ENCODE results near the gene ACOT4.
"Not testable (repeated sequence)": the region's sequence is repeated elsewhere in the genome, so short reads cannot be mapped to it uniquely, and the experiment has no call there.

ACOT4 gene

DNA sequence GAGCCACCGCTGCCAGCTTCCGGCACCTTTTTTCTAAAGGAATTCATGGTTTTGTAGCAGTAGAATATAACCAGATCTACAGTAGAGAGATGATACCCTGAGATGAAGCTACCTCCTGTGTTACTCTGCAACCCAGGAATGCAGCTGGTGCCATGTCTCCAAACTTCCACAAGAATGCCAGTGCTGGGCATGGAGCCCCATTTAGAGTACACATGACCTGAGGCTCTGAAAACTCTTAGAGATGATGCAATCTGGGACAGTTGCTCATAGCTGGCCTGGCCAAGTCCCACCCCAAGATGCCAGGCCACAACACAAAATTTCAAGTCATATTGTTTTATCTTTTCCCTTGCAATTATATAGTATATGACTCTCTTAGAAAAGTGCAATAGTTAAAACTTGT, 14.5 kb upstream of the ACOT4 start:
- not testable (repeated sequence) for DNase-seq (ENCODE audit: low read depth in 2 of 2)

DNA sequence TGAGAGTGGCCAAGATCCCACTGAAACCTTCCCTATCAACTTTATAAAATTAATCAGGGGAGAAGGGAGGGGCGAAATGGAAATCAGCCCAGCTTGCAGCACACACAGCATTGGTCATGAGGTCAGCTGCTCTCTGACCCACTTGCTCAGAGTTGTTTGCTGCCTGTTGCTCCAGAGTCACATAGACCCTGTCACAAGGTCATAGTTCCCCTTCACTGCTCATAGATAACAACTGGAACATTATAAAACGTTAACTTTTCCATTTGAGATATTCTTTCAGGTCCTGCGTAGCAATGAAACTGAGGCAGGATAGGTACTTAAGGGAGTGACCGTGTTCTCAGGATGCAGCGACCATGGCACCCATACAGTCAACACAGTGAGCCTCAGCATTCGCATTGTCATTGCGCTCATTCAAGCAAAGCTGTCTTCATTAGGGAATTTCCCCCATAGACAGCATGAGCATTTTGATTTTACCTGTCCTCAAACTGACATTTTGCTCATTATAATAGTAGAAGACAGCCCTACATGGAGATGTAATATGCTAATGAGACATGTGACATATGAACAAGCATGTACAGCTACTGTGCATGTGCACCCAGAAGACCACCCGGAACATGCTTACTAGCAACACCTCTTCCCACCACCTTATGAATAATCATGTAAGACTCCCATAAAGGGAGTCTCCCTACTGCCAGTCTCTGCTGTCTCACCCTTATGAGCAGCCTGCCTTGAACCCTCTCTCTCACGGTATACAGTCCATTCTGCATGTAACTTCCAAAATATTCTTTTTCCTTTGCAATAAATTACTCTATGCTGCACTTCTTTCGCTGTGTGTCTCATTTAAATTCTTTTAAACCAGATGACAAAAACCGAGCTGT, 9.3 kb upstream of the ACOT4 start:
- not testable (repeated sequence) for DNase-seq (ENCODE audit: low read depth in 2 of 2)

DNA sequence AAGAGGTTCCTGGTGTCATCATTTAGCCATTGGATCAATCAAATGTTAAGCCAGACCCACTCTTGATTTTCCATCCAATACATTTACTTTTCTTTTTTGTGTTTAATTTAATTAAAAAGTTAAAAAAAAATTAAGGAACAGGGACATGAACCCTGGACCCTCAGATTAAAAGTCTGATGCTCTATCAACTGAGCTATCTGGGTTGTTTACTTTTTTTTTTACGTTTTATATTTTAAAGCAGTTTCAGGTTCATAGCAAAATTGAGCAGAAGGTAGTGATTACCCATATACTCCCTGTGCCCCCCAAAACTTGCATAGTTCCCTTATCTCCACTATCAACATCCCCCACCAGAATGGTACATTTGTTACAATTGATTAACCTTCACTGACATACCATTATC, 3.0 kb upstream of the ACOT4 start:
- no peak for DNase-seq (ENCODE audit: low read depth in 2 of 2)

DNA sequence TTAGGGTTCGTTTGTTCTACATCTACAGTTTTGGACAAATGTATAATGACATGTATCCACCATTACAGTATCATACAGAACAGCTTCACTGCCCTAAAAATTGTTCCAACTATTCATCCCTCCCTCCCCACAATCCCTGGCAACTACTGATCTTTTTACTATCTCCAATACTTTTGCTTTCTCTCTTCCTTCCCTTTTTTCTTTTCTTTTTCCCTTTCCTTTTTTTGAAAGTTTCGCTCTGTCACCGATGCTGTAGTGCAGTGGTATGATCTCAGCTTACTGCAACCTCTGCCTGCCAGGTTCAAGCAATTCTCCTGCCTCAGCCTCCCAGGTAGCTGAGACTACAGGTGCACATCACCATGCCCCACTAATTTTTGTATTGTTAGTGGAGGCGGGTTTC, 2.6 kb upstream of the ACOT4 start:
- no peak for DNase-seq (ENCODE audit: low read depth in 2 of 2)

DNA sequence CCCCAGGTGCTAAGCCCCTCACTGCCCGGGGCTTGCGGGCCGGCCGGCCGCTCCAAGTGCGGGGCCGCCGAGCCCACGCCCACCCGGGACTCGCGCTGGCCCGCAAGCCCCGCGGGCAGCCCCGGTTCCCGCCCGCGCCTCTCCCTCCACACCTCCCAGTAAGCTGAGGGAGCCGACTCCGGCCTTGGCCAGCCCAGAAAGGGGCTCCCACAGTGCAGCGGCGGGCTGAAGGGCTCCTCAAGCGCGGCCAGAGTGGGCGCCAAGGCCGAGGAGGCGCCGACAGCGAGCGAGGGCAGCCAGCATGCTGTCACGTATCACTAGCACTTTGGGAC, 1.0 kb upstream of the ACOT4 start:
- DNase-seq (ENCODE audit: low read depth in 2 of 2): not testable (repeated sequence)

DNA sequence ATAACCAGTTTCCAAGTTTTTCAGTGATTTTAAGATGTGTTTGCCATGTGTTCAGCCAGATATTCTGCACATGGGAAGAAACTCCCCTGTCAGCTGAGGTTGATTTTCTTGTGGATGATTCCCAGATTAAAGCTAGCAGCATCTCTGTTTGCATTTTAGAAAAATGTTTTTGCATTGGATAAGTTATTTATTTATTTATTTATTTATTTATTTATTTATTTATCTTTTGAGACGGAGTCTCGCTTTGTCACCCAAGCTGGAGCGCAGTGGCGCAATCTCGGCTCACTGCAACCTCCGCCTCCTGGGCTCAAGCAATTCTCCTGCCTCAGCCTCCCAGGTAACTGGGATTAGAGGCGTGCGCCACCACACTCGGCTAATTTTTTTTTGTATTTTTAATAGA, 2.8 kb downstream of the ACOT4 start:
- DNase-seq (ENCODE audit: low read depth in 2 of 2): no peak

DNA sequence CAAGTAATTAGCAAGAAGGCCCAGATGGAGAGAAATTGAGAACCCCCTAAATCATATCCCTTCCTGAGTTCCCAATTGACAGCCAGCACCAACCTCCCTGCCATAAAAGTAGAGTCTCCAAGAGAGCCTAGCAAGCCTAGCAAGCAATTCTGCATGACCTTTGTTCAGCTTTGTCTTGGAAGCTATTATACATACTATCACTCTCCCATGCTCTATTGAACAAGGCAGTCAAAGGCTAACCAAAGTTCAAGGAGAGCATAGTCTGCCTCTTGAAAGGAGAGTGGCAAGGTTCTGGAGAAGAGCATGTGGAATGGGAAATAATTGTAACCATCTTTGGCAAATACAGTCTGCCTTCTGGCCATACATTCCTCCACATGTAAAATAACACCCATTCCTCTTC, 7.8 kb downstream of the ACOT4 start:
- DNase-seq (ENCODE audit: low read depth in 2 of 2): no peak

DNA sequence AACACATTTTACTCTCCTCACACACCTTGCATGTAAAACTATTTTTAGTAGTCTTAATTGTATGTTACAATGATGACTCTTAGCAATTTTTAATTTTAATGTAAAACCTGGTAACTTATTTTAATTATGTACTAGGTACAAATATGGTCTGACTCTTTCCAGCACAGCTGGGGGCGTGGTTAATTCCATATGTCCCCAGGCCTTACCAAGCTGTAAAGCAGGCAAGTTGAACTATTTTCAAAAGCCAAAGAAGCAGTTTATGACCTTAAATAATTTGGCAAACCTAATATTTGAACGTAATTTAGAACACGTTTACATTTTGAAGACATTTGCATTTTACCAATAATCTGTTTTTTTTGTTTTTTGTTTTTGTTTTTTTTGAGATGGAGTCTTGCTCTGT, 11.3 kb downstream of the ACOT4 start:
- no peak for DNase-seq (ENCODE audit: low read depth in 2 of 2)

DNA sequence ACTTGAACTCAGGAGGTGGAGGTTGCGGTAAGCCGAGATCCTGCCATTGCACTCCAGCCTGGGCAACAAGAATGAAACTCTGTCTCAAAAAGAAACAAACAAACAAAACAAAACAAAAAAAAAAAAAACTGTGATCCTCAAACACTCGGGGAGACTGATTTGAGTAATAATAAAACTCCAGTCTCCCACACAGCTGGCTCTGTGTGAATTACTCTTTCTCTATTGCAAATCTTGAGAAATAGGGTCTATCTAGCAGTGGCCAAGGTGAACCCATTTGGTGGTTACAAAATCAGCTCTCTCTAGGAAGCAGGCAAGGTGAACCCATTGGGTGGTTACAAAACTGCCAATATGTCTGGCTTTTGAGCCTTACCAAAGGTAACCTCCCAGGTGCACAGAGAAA, 14.6 kb downstream of the ACOT4 start:
- no peak for DNase-seq (ENCODE audit: low read depth in 2 of 2)

DNA sequence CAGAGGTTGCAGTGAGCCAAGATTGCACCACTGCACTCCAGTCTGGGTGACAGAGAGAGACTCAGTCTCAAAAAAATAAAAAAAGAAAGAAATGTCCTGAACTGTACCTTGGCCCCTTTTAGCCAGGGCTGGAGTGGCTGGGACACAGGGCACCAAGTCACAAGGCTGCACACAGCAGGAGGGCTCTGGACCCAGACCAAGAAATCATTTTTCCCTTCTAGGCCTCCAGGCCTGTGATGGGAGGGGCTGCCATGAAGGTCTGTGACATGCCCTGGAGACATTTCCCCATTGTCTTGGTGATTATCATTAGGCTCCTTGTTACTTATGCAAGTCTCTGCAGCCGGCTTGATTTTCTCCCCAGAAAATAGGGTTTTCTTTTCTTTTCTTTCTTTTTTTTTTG, 15.6 kb downstream of the ACOT4 start:
- no peak for DNase-seq (ENCODE audit: low read depth in 2 of 2)

DNA sequence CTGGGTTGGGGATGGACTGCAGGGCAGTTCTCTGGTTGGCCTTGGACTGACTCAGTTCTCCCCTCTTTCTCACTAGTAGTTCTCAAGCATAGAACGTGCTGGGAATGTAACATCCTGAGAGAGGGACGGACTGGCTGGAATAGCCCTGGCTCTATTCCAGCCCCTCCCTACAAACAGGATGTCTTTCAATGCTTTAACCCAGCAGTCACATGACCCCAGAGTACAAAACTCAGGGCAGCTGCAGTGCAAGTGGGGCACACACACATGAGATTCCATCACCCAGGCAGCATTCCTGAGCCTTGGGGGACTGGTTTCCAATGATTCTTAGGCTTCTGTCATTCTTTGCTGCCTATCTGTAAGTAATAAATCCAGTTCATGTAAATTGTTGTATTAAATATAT, 19.0 kb downstream of the ACOT4 start:
- no peak for DNase-seq (ENCODE audit: low read depth in 2 of 2)

DNA sequence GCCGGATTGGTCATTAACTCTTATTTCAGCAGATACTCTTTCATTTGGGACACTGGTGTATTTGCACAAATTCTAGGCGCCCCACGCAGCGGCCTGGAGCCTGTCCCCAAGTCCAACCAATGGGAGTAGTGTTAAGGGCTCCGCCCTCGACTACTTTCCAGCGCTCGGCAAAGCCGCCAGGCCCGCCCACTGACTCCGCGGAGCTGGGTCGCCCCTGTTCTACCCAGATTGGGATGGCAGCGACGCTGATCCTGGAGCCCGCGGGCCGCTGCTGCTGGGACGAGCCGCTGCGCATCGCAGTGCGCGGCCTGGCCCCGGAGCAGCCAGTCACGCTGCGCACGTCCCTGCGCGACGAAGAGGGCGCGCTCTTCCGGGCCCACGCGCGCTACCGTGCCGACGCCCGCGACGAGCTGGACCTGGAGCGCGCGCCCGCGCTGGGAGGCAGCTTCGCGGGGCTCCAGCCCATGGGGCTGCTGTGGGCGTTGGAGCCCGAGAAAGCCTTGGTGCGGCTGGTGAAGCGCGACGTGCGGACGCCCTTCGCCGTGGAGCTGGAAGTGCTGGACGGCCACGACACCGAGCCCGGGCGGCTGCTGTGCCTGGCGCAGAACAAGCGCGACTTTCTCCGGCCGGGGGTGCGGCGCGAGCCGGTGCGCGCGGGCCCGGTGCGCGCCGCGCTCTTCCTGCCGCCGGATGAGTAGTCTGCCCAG, 20.8 kb downstream of the ACOT4 start, which contains the start of gene ACOT6:
Gene ACOT6 (plus strand): TSS at position 179 of the 707 bp plus-strand sequence. CDS start 55 bp downstream, at position 234.
- DNase-seq (ENCODE audit: low read depth in 2 of 2): peak; percentile 39 to 52

DNA sequence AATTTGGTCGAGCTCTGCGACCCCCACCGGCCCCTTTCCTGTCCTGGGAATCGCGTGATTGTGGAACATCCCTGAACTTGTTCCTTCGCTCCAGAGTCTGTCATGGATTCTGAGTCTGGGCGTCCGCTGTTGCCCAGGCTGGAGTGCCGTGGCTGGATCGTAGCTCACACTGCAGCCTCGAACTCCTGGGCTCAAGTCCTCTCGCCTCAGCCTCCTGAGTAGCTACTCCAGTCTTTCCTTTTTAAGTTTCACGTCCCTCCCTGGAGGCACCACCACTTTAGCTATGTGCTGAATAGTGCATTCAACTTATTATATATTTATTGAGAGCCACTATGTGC, 21.3 kb downstream of the ACOT4 start:
- DNase-seq (ENCODE audit: low read depth in 2 of 2): no peak

DNA sequence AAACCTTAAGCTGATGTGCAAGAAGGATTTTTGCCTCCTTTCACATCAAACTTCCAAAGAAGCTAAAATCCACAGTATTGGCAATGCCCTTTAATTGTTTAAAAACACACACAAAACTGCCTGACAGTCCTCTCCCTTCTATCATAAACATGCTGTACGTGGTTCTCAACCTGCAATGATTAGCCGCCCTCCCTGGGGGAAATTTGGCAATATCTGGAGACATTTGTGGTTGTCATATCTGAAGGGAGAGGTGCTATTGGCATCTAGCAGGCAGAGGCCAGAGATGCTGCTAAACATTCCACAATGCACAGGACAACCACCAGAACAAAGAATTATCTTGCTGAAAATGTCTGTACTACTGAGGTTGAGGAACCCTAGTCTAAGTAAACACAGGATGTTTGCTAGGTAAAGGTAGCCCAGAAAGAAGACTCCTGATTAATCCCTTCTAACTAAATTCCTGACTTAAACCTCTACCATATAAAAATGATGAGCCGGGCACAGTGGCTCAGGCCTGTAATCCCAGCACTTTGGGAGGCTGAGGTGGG, 21.8 kb downstream of the ACOT4 start:
- no peak for DNase-seq (ENCODE audit: low read depth in 2 of 2)

DNA sequence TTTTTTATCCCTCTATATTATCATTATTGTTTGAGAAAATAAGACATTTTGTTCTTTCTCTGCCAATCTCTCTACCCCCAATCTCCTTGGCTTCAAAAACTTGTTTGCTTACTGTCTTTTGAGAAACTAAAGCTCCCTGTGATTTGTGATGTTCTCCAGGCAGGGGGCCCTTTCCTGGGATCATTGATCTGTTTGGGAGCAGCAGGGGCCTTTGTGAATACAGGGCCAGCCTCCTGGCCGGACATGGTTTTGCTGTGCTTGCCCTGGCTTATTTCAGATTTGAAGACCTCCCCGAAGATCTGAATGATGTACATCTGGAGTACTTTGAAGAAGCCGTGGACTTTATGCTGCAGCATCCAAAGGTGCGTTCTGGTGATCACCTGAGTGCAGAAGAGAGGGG, 25.2 kb downstream of the ACOT4 start:
- DNase-seq (ENCODE audit: low read depth in 2 of 2): no peak

DNA sequence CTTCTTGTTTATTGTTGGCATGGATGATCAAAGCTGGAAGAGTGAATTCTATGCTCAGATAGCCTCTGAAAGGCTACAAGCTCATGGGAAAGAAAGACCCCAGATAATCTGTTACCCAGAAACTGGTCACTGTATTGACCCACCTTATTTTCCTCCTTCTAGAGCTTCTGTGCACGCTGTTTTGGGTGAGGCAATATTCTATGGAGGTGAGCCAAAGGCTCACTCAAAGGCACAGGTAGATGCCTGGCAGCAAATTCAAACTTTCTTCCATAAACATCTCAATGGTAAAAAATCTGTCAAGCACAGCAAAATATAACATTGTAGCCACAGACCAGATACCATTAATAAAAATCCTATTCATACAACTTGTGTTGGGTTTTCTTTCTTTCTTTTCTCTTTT, 27.9 kb downstream of the ACOT4 start:
- DNase-seq (ENCODE audit: low read depth in 2 of 2): no peak

DNA sequence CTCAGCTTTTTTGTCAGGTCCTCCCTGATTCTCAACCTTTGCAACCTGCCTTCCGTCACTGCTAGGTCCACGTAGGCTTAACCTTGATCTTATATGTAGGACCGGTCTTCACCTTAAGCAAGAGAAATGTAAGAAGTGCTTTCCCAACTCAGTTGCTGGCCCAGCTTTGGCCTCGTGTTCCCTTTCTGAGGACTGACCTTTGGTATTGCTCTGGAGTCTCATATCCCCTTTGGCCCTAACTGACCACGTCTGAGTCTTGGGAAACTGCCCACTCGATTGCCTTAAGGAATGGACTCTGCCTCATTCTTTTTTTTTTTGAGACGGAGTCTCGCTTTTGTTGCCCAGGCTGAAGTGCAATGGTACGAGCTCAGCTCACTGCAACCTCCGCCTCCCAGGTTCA, 28.6 kb downstream of the ACOT4 start:
- DNase-seq (ENCODE audit: low read depth in 2 of 2): no peak

DNA sequence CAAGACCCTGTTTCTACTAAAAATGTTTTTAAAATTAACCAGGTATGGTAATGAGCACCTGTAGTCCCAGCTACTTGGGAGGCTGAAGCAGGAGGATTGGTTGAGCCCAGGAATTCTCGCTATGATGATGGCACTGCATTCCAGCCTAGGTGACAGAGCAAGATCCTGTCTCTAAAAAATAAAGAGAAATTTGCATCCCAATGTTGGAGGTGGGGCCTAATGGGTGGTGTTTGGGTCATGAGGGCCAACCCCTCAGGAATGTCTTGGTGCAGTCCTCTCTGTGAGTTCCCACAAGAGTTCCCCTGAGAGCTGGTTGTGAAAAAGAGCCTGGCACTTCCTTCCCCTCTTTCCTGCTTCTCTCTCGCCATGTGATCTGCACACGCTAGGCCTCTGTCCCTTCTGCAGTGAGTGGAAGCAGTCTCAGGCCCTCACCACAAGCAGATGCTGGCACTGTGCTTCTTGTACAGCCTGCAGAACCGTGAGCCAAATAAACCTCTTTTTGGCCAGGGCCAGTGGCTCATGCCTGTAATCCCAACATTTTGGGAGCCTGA, 31.9 kb downstream of the ACOT4 start:
- DNase-seq (ENCODE audit: low read depth in 2 of 2): no peak

DNA sequence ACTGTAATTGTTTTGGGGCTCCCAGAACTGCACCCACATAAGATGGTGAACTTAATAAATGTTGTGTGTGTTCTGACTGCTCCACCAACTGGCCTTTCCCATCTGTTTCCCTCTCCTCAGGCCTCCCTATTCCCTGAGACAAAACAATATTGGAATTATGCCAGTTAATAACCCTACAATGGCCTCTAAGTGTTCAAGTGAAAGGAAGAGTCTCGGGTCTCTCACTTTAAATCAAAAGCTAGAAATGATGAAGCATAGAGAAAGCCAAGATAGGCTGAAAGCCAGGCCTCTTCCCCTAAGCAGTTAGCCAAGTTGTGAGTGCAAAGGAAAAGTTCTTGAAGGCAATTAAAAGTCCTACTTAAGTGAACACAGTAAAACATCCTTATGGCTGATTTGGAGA, 34.0 kb downstream of the ACOT4 start:
- DNase-seq (ENCODE audit: low read depth in 2 of 2): no peak

DNA sequence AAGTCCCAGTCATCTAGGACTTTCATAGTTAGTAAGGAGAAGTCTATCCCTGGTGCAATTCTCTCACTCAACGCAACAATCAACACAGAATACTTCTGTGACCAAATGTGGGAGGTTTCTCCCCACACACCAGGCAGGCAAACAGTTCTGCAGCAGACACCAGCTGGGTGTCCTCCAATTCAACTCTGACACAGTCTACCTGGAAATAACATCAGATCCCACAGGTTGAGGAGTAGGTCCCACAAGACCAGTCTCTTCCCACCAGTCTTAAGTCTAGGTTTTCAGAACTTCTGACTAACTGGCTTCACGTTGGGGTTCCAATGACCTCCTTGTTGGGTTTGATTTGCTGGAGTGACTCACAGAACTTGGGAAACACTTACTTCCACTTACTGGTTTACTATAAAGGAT, 35.5 kb downstream of the ACOT4 start:
- DNase-seq (ENCODE audit: low read depth in 2 of 2): no peak

DNA sequence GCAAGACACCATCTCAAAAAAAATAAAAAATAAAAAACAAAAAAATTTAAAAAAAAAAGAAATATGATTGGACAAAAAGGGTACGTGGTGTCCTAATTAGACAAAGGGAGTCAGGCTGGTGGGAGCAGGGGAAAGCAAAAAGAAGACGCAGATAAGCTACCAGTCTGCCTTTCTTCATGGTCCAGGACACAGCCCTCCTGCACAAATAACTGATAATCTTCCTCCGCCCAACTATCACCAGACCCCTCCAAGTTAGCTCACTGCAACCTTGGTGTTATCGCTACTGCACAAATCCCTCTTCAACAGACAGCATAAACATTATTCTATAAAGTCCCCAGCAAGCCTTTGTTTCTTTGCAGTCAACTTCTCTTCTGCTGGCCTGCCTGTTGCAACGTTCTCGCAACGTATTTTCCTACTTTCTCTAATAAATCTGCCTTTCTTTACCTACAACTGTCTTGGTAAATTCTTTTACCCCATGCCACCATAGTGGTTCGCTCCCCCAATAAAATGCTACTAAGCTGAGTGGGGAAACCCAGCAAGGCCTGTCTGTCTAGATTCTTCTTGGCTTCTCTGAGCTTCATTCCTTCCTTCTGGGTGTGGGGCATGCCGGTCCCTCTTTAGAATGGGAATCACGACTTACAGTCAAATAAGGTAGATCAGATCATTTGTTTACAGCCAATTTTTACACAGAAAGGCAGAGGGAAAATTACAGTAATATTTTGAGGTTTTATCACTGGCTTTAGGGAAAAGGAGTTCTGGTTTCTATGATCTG, 38.5 kb downstream of the ACOT4 start:
- DNase-seq (ENCODE audit: low read depth in 2 of 2): no peak
